Activated naive CD8-positive, alpha-beta T cell treated with anti-CD3 and anti-CD28 coated beads, Interleukin-2, amount 50 U/mL, for 24 hours (primary cell): ENCODE measurements around the gene PKD2.
A peak's percentile ranks its signal among the peaks of the same experiment; 100 is the strongest.
"Not testable (repeated sequence)": the region's sequence is repeated elsewhere in the genome, so short reads cannot be mapped to it uniquely, and the experiment has no call there.

Experiments used
- ATAC-seq: fragments of 150-1000 bp; cut with Tn5 transposase; one replicate; pipeline ENCODE4 v1.10.0; 2021
- DNase-seq: peaks from one replicate; pipeline ENCODE4 v3.0.0; 2021
- H3K27ac Mint-ChIP-seq: one replicate; pipeline ENCODE4 v1.8.0; 2021; ENCODE audit warnings: mild to moderate bottlenecking, mixed read lengths
- H3K27me3 Mint-ChIP-seq: one replicate; pipeline ENCODE4 v1.8.0; 2021; ENCODE audit warnings: mixed read lengths
- H3K36me3 Mint-ChIP-seq: one replicate; pipeline ENCODE4 v1.8.0; 2021; ENCODE audit warnings: low read depth, mixed read lengths
- H3K4me1 Mint-ChIP-seq: one replicate; pipeline ENCODE4 v1.8.0; 2021; ENCODE audit warnings: mixed read lengths
- H3K4me3 Mint-ChIP-seq: one replicate; pipeline ENCODE4 v1.8.0; 2021; ENCODE audit warnings: mild to moderate bottlenecking, moderate library complexity, mixed read lengths
- H3K9me3 Mint-ChIP-seq: one replicate; pipeline ENCODE4 v1.8.0; 2021; ENCODE audit warnings: mixed read lengths

The PKD2 gene

GRCh38 chr4:87979810-87980209, 27.6 kb upstream of the PKD2 start:
- H3K27ac Mint-ChIP-seq, result no peak overlapping the region
- peaks cover 10% of the 10 kb centered on the region for H3K4me1 Mint-ChIP-seq
- DNase-seq (no peak), ATAC-seq (no peak)
- H3K36me3 Mint-ChIP-seq, result no peaks in the 10 kb centered on the region
- H3K9me3 Mint-ChIP-seq, result no peaks in the 10 kb centered on the region
- no peak overlapping the region for H3K4me3 Mint-ChIP-seq
- peaks cover 20% of the 10 kb centered on the region for H3K27me3 Mint-ChIP-seq

DNA sequence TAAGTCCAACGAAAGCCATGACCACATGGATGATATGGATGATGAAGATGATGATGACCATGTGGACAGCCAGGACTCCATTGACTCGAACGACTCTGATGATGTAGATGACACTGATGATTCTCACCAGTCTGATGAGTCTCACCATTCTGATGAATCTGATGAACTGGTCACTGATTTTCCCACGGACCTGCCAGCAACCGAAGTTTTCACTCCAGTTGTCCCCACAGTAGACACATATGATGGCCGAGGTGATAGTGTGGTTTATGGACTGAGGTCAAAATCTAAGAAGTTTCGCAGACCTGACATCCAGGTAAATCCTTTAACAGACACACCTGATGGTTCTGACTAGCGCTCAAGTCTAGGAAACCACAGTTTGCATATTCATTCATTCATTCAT, 25.9 kb upstream of the PKD2 start:
- Mint-ChIP-seq H3K27me3 (peaks cover 18% of the 10 kb centered on the region), H3K27ac (no peak overlapping the region), H3K4me1 (no peaks in the 10 kb centered on the region), H3K36me3 (no peaks in the 10 kb centered on the region), H3K9me3 (no peaks in the 10 kb centered on the region), H3K4me3 (no peak overlapping the region)
- ATAC-seq (no peak), DNase-seq (no peak)

DNA sequence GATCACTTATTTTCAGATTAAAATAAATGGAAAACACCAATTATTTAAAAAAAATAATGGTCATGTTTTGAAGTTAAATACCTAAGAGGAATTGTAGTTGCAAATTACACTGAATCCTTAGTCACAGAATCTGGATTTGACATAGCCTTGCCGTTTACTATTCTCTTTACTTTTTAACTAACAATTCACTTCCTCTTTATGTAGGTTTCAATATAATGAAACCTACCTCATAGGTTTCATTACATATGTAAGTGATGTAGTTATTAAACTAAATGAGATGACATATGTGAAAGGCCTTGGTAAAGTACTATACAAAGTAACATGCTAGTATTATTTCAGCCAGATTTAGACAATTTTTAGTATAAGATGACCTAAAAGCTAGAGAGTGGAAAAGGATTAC, 25.4 kb upstream of the PKD2 start:
- no peak overlapping the region for H3K4me3 Mint-ChIP-seq
- H3K4me1 Mint-ChIP-seq, result no peaks in the 10 kb centered on the region
- no peaks in the 10 kb centered on the region for H3K9me3 Mint-ChIP-seq
- ATAC-seq (no peak), DNase-seq (no peak)
- no peaks in the 10 kb centered on the region for H3K36me3 Mint-ChIP-seq
- H3K27ac Mint-ChIP-seq, result no peak overlapping the region
- peaks cover 17% of the 10 kb centered on the region for H3K27me3 Mint-ChIP-seq

DNA sequence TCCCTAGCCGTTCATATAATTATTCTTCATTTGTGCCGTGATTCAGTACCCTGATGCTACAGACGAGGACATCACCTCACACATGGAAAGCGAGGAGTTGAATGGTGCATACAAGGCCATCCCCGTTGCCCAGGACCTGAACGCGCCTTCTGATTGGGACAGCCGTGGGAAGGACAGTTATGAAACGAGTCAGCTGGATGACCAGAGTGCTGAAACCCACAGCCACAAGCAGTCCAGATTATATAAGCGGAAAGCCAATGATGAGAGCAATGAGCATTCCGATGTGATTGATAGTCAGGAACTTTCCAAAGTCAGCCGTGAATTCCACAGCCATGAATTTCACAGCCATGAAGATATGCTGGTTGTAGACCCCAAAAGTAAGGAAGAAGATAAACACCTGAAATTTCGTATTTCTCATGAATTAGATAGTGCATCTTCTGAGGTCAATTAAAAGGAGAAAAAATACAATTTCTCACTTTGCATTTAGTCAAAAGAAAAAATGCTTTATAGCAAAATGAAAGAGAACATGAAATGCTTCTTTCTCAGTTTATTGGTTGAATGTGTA, 24.9 kb upstream of the PKD2 start:
- DNase-seq, result no peak
- no peaks in the 10 kb centered on the region for H3K4me1 Mint-ChIP-seq

GRCh38 chr4:87983996-87984395, 23.4 kb upstream of the PKD2 start:
- ATAC-seq (no peak), DNase-seq (no peak)
- no peak overlapping the region for H3K4me3 Mint-ChIP-seq
- H3K9me3 Mint-ChIP-seq, result no peaks in the 10 kb centered on the region
- H3K27ac Mint-ChIP-seq, result no peak overlapping the region
- no peaks in the 10 kb centered on the region for H3K36me3 Mint-ChIP-seq
- H3K27me3 Mint-ChIP-seq, result peaks cover 15% of the 10 kb centered on the region
- no peaks in the 10 kb centered on the region for H3K4me1 Mint-ChIP-seq

More for the DNA sequence above, 24.9 kb upstream of the PKD2 start:
- ATAC-seq, result no peak
- H3K36me3 Mint-ChIP-seq, result no peaks in the 10 kb centered on the region
- H3K27ac Mint-ChIP-seq, result no peak overlapping the region
- H3K27me3 Mint-ChIP-seq, result peaks cover 19% of the 10 kb centered on the region
- H3K4me3 Mint-ChIP-seq, result no peak overlapping the region
- no peaks in the 10 kb centered on the region for H3K9me3 Mint-ChIP-seq

- ATAC-seq, result peak; percentile 94
- no peak overlapping the region for H3K4me3 Mint-ChIP-seq
- peak; percentile 31 for DNase-seq
- H3K27me3 Mint-ChIP-seq, result peaks cover 11% of the 10 kb centered on the region
- H3K9me3 Mint-ChIP-seq, result no peaks in the 10 kb centered on the region
- H3K27ac Mint-ChIP-seq, result no peak overlapping the region
- H3K4me1 Mint-ChIP-seq, result no peaks in the 10 kb centered on the region
- H3K36me3 Mint-ChIP-seq, result no peaks in the 10 kb centered on the region
Measured at GRCh38 chr4:87985097-87985886, 22.1 kb upstream of the PKD2 start.

GRCh38 chr4:87985887-87986200, 21.6 kb upstream of the PKD2 start:
- no peak for ATAC-seq
- H3K27me3 Mint-ChIP-seq, result peaks cover 11% of the 10 kb centered on the region

DNA sequence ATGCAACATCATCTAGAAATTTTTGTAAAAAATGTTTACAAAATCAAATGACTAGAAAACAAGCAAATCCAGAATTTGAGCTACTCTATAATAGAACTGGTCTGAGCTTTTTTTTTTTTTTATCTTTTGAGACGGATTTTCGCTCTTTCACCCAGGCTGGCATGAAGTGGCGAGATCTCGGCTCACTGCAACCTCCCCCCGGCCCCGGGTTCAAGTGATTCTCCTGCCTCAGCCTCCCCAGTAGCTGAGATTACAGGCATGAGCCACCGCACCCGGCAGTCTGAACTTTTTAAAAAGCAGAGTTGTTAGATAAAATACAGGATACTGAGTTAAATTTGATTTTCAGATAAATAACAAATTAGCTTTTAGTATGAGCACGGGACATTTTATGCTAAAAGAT, 20.9 kb upstream of the PKD2 start:
- Mint-ChIP-seq H3K4me3 (no peak overlapping the region), H3K9me3 (no peaks in the 10 kb centered on the region), H3K27me3 (peaks cover 11% of the 10 kb centered on the region), H3K36me3 (no peaks in the 10 kb centered on the region), H3K27ac (no peak overlapping the region), H3K4me1 (no peaks in the 10 kb centered on the region)
- no peak for DNase-seq
- no peak for ATAC-seq

More at GRCh38 chr4:87985887-87986200, 21.6 kb upstream of the PKD2 start:
- no peak overlapping the region for H3K27ac Mint-ChIP-seq
- no peaks in the 10 kb centered on the region for H3K9me3 Mint-ChIP-seq
- H3K4me3 Mint-ChIP-seq, result no peak overlapping the region
- H3K4me1 Mint-ChIP-seq, result no peaks in the 10 kb centered on the region
- H3K36me3 Mint-ChIP-seq, result no peaks in the 10 kb centered on the region
- DNase-seq, result no peak

GRCh38 chr4:87989765-87990164, 17.7 kb upstream of the PKD2 start:
- Mint-ChIP-seq H3K36me3 (no peaks in the 10 kb centered on the region), H3K9me3 (no peaks in the 10 kb centered on the region), H3K27ac (no peak overlapping the region), H3K27me3 (peaks cover 10% of the 10 kb centered on the region), H3K4me3 (no peak overlapping the region), H3K4me1 (no peaks in the 10 kb centered on the region)
- ATAC-seq, result no peak
- DNase-seq, result no peak

DNA sequence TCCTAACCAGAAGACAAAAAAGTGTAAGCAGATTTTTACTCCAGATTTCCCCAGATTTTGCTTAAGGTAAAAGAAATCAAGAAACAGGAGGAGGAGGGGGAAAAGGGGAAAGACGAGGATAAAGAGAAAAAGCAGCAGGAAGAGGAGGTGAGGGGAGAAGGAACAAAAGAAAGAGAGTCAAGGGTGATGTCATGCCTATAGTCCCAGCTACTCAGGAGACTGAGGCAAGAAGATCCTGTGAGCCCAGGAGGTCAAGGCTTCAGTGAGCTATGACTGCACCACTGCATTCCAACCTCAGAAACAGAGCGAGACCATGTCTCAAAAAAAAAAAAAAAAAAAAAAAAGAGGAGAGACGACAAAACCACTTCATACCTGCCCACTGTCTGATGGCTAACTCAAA, 12.0 kb upstream of the PKD2 start:
- no peak overlapping the region for H3K4me3 Mint-ChIP-seq
- DNase-seq (no peak), ATAC-seq (no peak)
- H3K9me3 Mint-ChIP-seq, result no peaks in the 10 kb centered on the region
- no peaks in the 10 kb centered on the region for H3K4me1 Mint-ChIP-seq
- H3K27me3 Mint-ChIP-seq, result peaks cover 4% of the 10 kb centered on the region
- H3K27ac Mint-ChIP-seq, result no peak overlapping the region
- H3K36me3 Mint-ChIP-seq, result no peaks in the 10 kb centered on the region

DNA sequence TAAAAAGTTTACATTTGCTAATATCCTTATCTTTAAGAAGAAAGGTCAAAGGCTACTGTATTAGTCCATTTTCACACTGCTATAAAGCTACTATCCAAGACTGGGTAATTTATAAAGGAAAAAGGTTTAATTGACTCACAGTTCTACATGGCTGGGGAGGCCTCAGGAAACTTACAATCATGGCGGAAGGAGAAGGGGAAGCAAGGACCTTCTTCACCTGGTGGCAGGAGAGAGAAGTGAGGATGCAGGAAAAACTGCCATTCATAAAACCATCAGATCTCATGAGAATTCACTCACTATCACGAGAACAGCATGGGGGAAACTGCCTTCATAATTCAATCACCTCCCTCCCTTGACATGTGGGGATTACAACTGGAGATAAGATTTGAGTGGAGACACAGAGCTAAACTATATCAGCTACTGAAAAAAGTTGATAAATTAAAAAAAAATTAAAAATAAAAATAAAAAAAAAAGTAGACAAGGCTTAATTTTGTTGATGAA, 8.2 kb upstream of the PKD2 start:
- H3K27me3 Mint-ChIP-seq, H3K9me3 Mint-ChIP-seq, H3K4me1 Mint-ChIP-seq, H3K27ac Mint-ChIP-seq, H3K4me3 Mint-ChIP-seq, H3K36me3 Mint-ChIP-seq, DNase-seq, ATAC-seq: not testable (repeated sequence)

GRCh38 chr4:88001871-88002270, 5.6 kb upstream of the PKD2 start:
- Mint-ChIP-seq H3K27me3 (peaks cover 6% of the 10 kb centered on the region), H3K27ac (no peak overlapping the region), H3K36me3 (no peaks in the 10 kb centered on the region), H3K4me3 (no peak overlapping the region), H3K4me1 (peaks cover 4% of the 10 kb centered on the region), H3K9me3 (no peaks in the 10 kb centered on the region)
- DNase-seq (no peak), ATAC-seq (no peak)

- no peak for ATAC-seq
- Mint-ChIP-seq H3K4me3 (no peak overlapping the region), H3K4me1 (peaks cover 7% of the 10 kb centered on the region), H3K36me3 (no peaks in the 10 kb centered on the region), H3K27me3 (peaks cover 9% of the 10 kb centered on the region), H3K9me3 (no peaks in the 10 kb centered on the region), H3K27ac (no peak overlapping the region)
- DNase-seq, result no peak
Measured at GRCh38 chr4:88002786-88003185, 4.6 kb upstream of the PKD2 start.

GRCh38 chr4:88003261-88003660, 4.2 kb upstream of the PKD2 start:
- Mint-ChIP-seq H3K4me3 (no peak overlapping the region), H3K36me3 (no peaks in the 10 kb centered on the region), H3K9me3 (no peaks in the 10 kb centered on the region), H3K27ac (no peak overlapping the region), H3K4me1 (peaks cover 7% of the 10 kb centered on the region), H3K27me3 (peaks cover 9% of the 10 kb centered on the region)
- DNase-seq, result no peak
- no peak for ATAC-seq

DNA sequence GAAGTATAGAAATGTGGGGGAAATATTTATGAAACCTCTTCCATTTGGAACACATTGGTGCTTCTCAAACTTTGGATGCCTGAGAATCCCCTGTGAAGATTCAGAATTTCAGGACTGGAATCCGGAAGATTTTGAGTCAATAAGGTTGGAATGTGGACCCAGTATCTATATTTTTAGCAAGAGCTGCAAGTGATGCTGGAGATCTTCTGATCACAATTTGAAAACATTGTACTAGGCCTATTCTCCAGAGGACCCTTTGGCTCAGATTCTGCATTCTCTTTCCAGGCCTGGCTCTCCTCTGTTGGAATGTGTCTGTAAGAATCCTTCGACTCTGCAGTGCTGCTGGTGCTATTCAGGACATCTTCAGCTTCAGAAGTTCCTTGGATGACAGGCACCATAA, 2.4 kb upstream of the PKD2 start:
- DNase-seq, result no peak
- H3K4me3 Mint-ChIP-seq, result no peak overlapping the region

More for the DNA sequence above, 2.4 kb upstream of the PKD2 start:
- Mint-ChIP-seq H3K36me3 (no peaks in the 10 kb centered on the region), H3K27ac (no peak overlapping the region), H3K4me1 (peaks cover 17% of the 10 kb centered on the region), H3K27me3 (peaks cover 16% of the 10 kb centered on the region), H3K9me3 (no peaks in the 10 kb centered on the region)
- no peak for ATAC-seq
